HEK293 (cell line): ENCODE data around the gene PBX2.
A peak's percentile ranks its signal among the peaks of the same experiment; 100 is the strongest.

Source experiments
- IKZF3 ChIP-seq: fragments of 450-650 bp; IDR thresholded peaks from 2 replicates; pipeline ENCODE4 v1.5.0; 2018; ENCODE audit warnings: missing biosample characterization, mild to moderate bottlenecking, missing genetic modification characterization, moderate library complexity
- KLF10 ChIP-seq: fragments of 450-650 bp; IDR thresholded peaks from 2 replicates; pipeline ENCODE4 v1.5.1; 2018; ENCODE audit warnings: missing biosample characterization, mild to moderate bottlenecking, missing genetic modification characterization
- OVOL3 ChIP-seq: fragments of 450-650 bp; formaldehyde crosslinking; IDR thresholded peaks from 2 replicates; pipeline ENCODE4 v1.5.1; 2016; ENCODE audit warnings: missing biosample characterization, missing genetic modification characterization
- ZBTB8A ChIP-seq: fragments of 450-650 bp; formaldehyde crosslinking; IDR thresholded peaks from 2 replicates; pipeline ENCODE4 v1.5.1; 2016; ENCODE audit warnings: missing biosample characterization, missing genetic modification characterization
- ZNF274 ChIP-seq, 2 experiments: fragments of 200-500 bp in 1 of 2; fragments of 450-650 bp in 1 of 2; sonication (Bioruptor generic) in 1 of 2; formaldehyde crosslinking in 1 of 2; IDR thresholded peaks; 2 replicates each; pipeline versions ENCODE4 v1.5.1 to v1.6.1; 2014 to 2016; ENCODE audit warnings: borderline replicate concordance in 1 of 2, inconsistent platforms in 1 of 2, low read length in 1 of 2, missing biosample characterization in 1 of 2, missing genetic modification characterization in 1 of 2
- ZNF324 ChIP-seq: fragments of 450-650 bp; formaldehyde crosslinking; IDR thresholded peaks from 2 replicates; pipeline ENCODE4 v1.5.1; 2016; ENCODE audit warnings: missing biosample characterization, missing genetic modification characterization
- ZNF391 ChIP-seq: fragments of 450-650 bp; formaldehyde crosslinking; IDR thresholded peaks from 2 replicates; pipeline ENCODE4 v1.5.1; 2016; ENCODE audit warnings: low read depth, missing biosample characterization, missing genetic modification characterization, borderline replicate concordance
- TF ChIP-seq, protein P1 (sequence below): fragments of 450-650 bp; formaldehyde crosslinking; optimal IDR thresholded peaks from 2 replicates; pipeline ENCODE3; 2016; ENCODE audit warnings: missing biosample characterization, mild to moderate bottlenecking, missing genetic modification characterization
- TF ChIP-seq, protein P2 (sequence below): fragments of 450-650 bp; formaldehyde crosslinking; IDR thresholded peaks from 2 replicates; pipeline ENCODE4 v1.5.1; 2016; ENCODE audit warnings: missing biosample characterization, missing genetic modification characterization
- TF ChIP-seq, protein P3 (sequence below): fragments of 450-650 bp; formaldehyde crosslinking; IDR thresholded peaks from 2 replicates; pipeline ENCODE4 v1.5.1; 2016; ENCODE audit warnings: missing biosample characterization, missing genetic modification characterization
- TF ChIP-seq, protein P4 (sequence below): fragments of 450-650 bp; formaldehyde crosslinking; IDR thresholded peaks from 2 replicates; pipeline ENCODE4 v1.5.1; 2016; ENCODE audit warnings: missing biosample characterization, missing genetic modification characterization
- TF ChIP-seq, protein P5 (sequence below): fragments of 450-650 bp; formaldehyde crosslinking; IDR thresholded peaks from 2 replicates; pipeline ENCODE4 v1.5.1; 2016; ENCODE audit warnings: missing biosample characterization, missing genetic modification characterization, low read depth

DNA sequence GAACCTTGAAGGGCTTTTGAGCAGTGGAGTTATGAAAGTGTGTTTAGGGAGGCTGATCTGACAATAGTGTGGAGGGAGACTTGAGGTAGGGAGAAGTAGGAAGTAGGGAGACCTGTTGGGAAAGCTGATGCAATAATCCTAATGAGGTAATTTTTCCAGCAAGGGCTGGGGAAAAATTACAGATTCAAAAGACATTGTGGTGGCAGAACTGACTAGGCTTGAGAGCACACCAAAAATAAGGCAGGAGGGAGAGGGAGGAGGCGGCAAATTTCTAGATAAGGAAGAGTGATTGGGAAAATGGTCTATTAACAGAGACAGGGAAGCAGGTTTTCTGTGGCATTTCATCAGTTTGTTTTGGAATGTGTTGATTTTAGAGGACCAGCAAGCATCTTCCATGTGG, 43.7 kb downstream of the PBX2 start:
- TF ChIP-seq ZBTB8A (tag by site-specific recombination) (no peak), ZNF391 (tag by site-specific recombination) (no peak), ZNF274 (IDR thresholded peaks at IDR 0.05; ENCODE audit: low read length) (no peak), ZNF274 (tag by site-specific recombination; IDR thresholded peaks at IDR 0.05; ENCODE audit: borderline replicate concordance) (no peak), KLF10 (tag by site-specific recombination) (no peak), IKZF3 (tag by site-specific recombination) (peak; percentile 20; the same call in 1 of the 2 replicates), ZNF324 (tag by site-specific recombination) (peak; percentile 89), OVOL3 (tag by site-specific recombination) (no peak)
- TF ChIP-seq, protein P1, sequence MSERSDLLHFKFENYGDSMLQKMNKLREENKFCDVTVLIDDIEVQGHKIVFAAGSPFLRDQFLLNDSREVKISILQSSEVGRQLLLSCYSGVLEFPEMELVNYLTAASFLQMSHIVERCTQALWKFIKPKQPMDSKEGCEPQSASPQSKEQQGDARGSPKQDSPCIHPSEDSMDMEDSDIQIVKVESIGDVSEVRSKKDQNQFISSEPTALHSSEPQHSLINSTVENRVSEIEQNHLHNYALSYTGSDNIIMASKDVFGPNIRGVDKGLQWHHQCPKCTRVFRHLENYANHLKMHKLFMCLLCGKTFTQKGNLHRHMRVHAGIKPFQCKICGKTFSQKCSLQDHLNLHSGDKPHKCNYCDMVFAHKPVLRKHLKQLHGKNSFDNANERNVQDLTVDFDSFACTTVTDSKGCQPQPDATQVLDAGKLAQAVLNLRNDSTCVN (tag by site-specific recombination), result no peak
- TF ChIP-seq, protein P2, sequence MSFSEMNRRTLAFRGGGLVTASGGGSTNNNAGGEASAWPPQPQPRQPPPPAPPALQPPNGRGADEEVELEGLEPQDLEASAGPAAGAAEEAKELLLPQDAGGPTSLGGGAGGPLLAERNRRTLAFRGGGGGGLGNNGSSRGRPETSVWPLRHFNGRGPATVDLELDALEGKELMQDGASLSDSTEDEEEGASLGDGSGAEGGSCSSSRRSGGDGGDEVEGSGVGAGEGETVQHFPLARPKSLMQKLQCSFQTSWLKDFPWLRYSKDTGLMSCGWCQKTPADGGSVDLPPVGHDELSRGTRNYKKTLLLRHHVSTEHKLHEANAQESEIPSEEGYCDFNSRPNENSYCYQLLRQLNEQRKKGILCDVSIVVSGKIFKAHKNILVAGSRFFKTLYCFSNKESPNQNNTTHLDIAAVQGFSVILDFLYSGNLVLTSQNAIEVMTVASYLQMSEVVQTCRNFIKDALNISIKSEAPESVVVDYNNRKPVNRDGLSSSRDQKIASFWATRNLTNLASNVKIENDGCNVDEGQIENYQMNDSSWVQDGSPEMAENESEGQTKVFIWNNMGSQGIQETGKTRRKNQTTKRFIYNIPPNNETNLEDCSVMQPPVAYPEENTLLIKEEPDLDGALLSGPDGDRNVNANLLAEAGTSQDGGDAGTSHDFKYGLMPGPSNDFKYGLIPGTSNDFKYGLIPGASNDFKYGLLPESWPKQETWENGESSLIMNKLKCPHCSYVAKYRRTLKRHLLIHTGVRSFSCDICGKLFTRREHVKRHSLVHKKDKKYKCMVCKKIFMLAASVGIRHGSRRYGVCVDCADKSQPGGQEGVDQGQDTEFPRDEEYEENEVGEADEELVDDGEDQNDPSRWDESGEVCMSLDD, result no peak
- TF ChIP-seq, protein P3, sequence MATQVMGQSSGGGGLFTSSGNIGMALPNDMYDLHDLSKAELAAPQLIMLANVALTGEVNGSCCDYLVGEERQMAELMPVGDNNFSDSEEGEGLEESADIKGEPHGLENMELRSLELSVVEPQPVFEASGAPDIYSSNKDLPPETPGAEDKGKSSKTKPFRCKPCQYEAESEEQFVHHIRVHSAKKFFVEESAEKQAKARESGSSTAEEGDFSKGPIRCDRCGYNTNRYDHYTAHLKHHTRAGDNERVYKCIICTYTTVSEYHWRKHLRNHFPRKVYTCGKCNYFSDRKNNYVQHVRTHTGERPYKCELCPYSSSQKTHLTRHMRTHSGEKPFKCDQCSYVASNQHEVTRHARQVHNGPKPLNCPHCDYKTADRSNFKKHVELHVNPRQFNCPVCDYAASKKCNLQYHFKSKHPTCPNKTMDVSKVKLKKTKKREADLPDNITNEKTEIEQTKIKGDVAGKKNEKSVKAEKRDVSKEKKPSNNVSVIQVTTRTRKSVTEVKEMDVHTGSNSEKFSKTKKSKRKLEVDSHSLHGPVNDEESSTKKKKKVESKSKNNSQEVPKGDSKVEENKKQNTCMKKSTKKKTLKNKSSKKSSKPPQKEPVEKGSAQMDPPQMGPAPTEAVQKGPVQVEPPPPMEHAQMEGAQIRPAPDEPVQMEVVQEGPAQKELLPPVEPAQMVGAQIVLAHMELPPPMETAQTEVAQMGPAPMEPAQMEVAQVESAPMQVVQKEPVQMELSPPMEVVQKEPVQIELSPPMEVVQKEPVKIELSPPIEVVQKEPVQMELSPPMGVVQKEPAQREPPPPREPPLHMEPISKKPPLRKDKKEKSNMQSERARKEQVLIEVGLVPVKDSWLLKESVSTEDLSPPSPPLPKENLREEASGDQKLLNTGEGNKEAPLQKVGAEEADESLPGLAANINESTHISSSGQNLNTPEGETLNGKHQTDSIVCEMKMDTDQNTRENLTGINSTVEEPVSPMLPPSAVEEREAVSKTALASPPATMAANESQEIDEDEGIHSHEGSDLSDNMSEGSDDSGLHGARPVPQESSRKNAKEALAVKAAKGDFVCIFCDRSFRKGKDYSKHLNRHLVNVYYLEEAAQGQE (tag by site-specific recombination), result no peak
- TF ChIP-seq, protein P4, sequence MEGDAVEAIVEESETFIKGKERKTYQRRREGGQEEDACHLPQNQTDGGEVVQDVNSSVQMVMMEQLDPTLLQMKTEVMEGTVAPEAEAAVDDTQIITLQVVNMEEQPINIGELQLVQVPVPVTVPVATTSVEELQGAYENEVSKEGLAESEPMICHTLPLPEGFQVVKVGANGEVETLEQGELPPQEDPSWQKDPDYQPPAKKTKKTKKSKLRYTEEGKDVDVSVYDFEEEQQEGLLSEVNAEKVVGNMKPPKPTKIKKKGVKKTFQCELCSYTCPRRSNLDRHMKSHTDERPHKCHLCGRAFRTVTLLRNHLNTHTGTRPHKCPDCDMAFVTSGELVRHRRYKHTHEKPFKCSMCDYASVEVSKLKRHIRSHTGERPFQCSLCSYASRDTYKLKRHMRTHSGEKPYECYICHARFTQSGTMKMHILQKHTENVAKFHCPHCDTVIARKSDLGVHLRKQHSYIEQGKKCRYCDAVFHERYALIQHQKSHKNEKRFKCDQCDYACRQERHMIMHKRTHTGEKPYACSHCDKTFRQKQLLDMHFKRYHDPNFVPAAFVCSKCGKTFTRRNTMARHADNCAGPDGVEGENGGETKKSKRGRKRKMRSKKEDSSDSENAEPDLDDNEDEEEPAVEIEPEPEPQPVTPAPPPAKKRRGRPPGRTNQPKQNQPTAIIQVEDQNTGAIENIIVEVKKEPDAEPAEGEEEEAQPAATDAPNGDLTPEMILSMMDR (tag by site-specific recombination), result no peak
- TF ChIP-seq, protein P5, sequence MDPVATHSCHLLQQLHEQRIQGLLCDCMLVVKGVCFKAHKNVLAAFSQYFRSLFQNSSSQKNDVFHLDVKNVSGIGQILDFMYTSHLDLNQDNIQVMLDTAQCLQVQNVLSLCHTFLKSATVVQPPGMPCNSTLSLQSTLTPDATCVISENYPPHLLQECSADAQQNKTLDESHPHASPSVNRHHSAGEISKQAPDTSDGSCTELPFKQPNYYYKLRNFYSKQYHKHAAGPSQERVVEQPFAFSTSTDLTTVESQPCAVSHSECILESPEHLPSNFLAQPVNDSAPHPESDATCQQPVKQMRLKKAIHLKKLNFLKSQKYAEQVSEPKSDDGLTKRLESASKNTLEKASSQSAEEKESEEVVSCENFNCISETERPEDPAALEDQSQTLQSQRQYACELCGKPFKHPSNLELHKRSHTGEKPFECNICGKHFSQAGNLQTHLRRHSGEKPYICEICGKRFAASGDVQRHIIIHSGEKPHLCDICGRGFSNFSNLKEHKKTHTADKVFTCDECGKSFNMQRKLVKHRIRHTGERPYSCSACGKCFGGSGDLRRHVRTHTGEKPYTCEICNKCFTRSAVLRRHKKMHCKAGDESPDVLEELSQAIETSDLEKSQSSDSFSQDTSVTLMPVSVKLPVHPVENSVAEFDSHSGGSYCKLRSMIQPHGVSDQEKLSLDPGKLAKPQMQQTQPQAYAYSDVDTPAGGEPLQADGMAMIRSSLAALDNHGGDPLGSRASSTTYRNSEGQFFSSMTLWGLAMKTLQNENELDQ (tag by site-specific recombination), result no peak
